HEK293T (cell line): ENCODE data around the gene GPR55.

ENCODE experiments used
- CTCF ChIA-PET: fragments of 350-600 bp; formaldehyde crosslinking; extraction: SDS; loops from one replicate; lab custom pipeline; 2021; ENCODE audit warnings: antibody characterized with exemption, inconsistent platforms; lab: Yijun Ruan, JAX
- POLR2A ChIA-PET: fragments of 350-600 bp; formaldehyde crosslinking; extraction: SDS; loops from one replicate; lab custom pipeline; 2020; ENCODE audit warnings: antibody characterized with exemption, inconsistent platforms; lab: Yijun Ruan, JAX
- DNase-seq: peaks from one replicate; pipeline ENCODE4 v3.0.0; 2012; ENCODE audit warnings: mixed read lengths; ENCODE audit errors: extremely low spot score
- ARNT ChIP-seq: fragments of 450-650 bp; IDR thresholded peaks from 2 replicates; pipeline ENCODE4 v1.6.1; 2017; ENCODE audit warnings: mild to moderate bottlenecking
- BHLHE40 ChIP-seq: fragments of 450-650 bp; IDR thresholded peaks from 2 replicates; pipeline ENCODE4 v1.6.1; 2016; ENCODE audit warnings: mild to moderate bottlenecking, moderate library complexity, borderline replicate concordance
- CTBP1 ChIP-seq: fragments of 450-650 bp; IDR thresholded peaks from 2 replicates; pipeline ENCODE4 v1.6.1; 2016; ENCODE audit warnings: borderline replicate concordance
- ELF4 ChIP-seq: fragments of 450-650 bp; IDR thresholded peaks from 2 replicates; pipeline ENCODE4 v1.6.1; 2017; ENCODE audit warnings: antibody characterized with exemption
- FOXA1 ChIP-seq: fragments of 450-650 bp; IDR thresholded peaks from 2 replicates; pipeline ENCODE4 v1.6.1; 2016; ENCODE audit warnings: mild to moderate bottlenecking
- FOXK2 ChIP-seq: fragments of 450-650 bp; IDR thresholded peaks from 2 replicates; pipeline ENCODE4 v1.6.1; 2016; ENCODE audit warnings: mild to moderate bottlenecking
- FOXM1 ChIP-seq: fragments of 450-650 bp; IDR thresholded peaks from 2 replicates; pipeline ENCODE4 v1.6.1; 2017; ENCODE audit warnings: mild to moderate bottlenecking, borderline replicate concordance
- HDGF ChIP-seq: fragments of 450-650 bp; IDR thresholded peaks from 2 replicates; pipeline ENCODE4 v1.6.1; 2017; ENCODE audit warnings: antibody characterized with exemption, borderline replicate concordance
- L3MBTL2 ChIP-seq: fragments of 450-650 bp; conservative IDR thresholded peaks from 2 replicates; pipeline ENCODE4 v1.6.1; 2016; ENCODE audit warnings: mild to moderate bottlenecking
- LEF1 ChIP-seq: fragments of 450-650 bp; IDR thresholded peaks from 2 replicates; pipeline ENCODE4 v1.6.1; 2017; ENCODE audit warnings: mild to moderate bottlenecking, borderline replicate concordance
- NFRKB ChIP-seq: fragments of 450-650 bp; IDR thresholded peaks from 2 replicates; pipeline ENCODE4 v1.6.1; 2016; ENCODE audit warnings: mild to moderate bottlenecking, moderate library complexity
- PKNOX1 ChIP-seq: fragments of 450-650 bp; IDR thresholded peaks from 2 replicates; pipeline ENCODE4 v1.6.1; 2016
- SP1 ChIP-seq: fragments of 450-650 bp; IDR thresholded peaks from 2 replicates; pipeline ENCODE4 v1.6.1; 2017
- SUZ12 ChIP-seq: fragments of 450-650 bp; IDR thresholded peaks from 2 replicates; pipeline ENCODE4 v1.6.1; 2016; ENCODE audit warnings: mild to moderate bottlenecking
- TARDBP ChIP-seq: fragments of 450-650 bp; IDR thresholded peaks from 2 replicates; pipeline ENCODE4 v1.6.1; 2016
- ZNF384 ChIP-seq: fragments of 450-650 bp; IDR thresholded peaks from 2 replicates; pipeline ENCODE4 v1.6.1; 2016

GPR55 gene

GRCh38 chr2:230899287-230899686 is 25.8 kb downstream of the GPR55 start:
- DNase-seq: no peak
- no peak for TF ChIP-seq ZNF384
- TF ChIP-seq SP1: no peak
- TF ChIP-seq PKNOX1: no peak
- no peak for TF ChIP-seq FOXM1
- ChIA-PET POLR2A (interaction anchor here (1.0 kb wide), 1 partner anchor 32 kb away, joined by 3 read pairs; no protein-coding TSS in a partner anchor), CTCF (no interaction called here)

- ChIA-PET CTCF (no interaction called here), POLR2A (interaction anchor here (1.0 kb wide), 1 partner anchor 32 kb away, joined by 3 read pairs; no protein-coding TSS in a partner anchor)
- no peak for TF ChIP-seq SUZ12
- TF ChIP-seq HDGF: no peak
- TF ChIP-seq CTBP1: no peak
- TF ChIP-seq ARNT: no peak
- no peak for TF ChIP-seq NFRKB
- no peak for TF ChIP-seq ZNF384
- TF ChIP-seq SP1: no peak
- no peak for TF ChIP-seq FOXK2
- TF ChIP-seq FOXM1: no peak
- no peak for TF ChIP-seq LEF1
- no peak for DNase-seq
Measured at GRCh38 chr2:230898713-230899091, 26.3 kb downstream of the GPR55 start.

- ChIA-PET CTCF (interaction anchor here (1.3 to 1.9 kb wide), 2 partner anchors 26 to 89 kb away, joined by 5 to 7 read pairs; no protein-coding TSS in a partner anchor), POLR2A (no interaction called here)
- TF ChIP-seq ARNT (no peak), LEF1 (no peak), FOXA1 (no peak), SUZ12 (no peak), PKNOX1 (no peak), L3MBTL2 (no peak), SP1 (no peak), FOXM1 (no peak), BHLHE40 (no peak), ZNF384 (no peak), NFRKB (no peak), ELF4 (no peak)
- DNase-seq: no peak
Measured at GRCh38 chr2:230898016-230898712, 26.9 kb downstream of the GPR55 start.

- TF ChIP-seq CTBP1 (no peak), ARNT (no peak), ELF4 (no peak), L3MBTL2 (no peak), LEF1 (no peak), SUZ12 (no peak), FOXK2 (no peak), SP1 (no peak), HDGF (no peak), TARDBP (no peak)
- ChIA-PET POLR2A (no interaction called here), CTCF (interaction anchor here (1.9 kb wide), 1 partner anchor 91 kb away, joined by 7 read pairs; no protein-coding TSS in a partner anchor)
- DNase-seq: no peak
Measured at GRCh38 chr2:230896346-230897115, 28.5 kb downstream of the GPR55 start.

GRCh38 chr2:230895536-230896345 is 29.3 kb downstream of the GPR55 start:
- POLR2A ChIA-PET: no interaction called here
- CTCF ChIA-PET: no interaction called here
- DNase-seq: no peak
- TF ChIP-seq TARDBP (no peak), PKNOX1 (no peak), LEF1 (no peak), BHLHE40 (no peak), ELF4 (no peak), NFRKB (no peak), ARNT (no peak), HDGF (no peak), SP1 (no peak), CTBP1 (no peak), FOXK2 (no peak), FOXA1 (no peak), L3MBTL2 (no peak), FOXM1 (no peak), SUZ12 (no peak)
